Measurements from ENCODE around the gene ALDH8A1.

- TF ChIP-seq CBFB (IDR thresholded peaks at IDR 0.05; ENCODE audit: low read depth) (no peak), SREBF2 (IDR thresholded peaks at IDR 0.05; ENCODE audit: low read length) (no peak), MTA2 (IDR thresholded peaks at IDR 0.05; ENCODE audit: low read depth) (no peak), RELA (IDR thresholded peaks at IDR 0.05; ENCODE audit: borderline replicate concordance, partially characterized antibody) (no peak), MXI1 (IDR thresholded peaks at IDR 0.05; ENCODE audit: low read depth, low read length) (no peak), CTCF (IDR thresholded peaks at IDR 0.05 in 2 of 3, conservative IDR thresholded peaks at IDR 0.05 in 1 of 3; ENCODE audit: control insufficient read depth in 2 of 3, extremely low read depth in 1 of 3, insufficient read depth in 1 of 3, low read depth in 3 of 3, low read length in 3 of 3) (peak; percentile 71 to 80 (median 76)), ZZZ3 (IDR thresholded peaks at IDR 0.05; ENCODE audit: control insufficient read depth, insufficient read length, low read depth) (no peak), NBN (IDR thresholded peaks at IDR 0.05) (no peak), ZNF274 (IDR thresholded peaks at IDR 0.05; ENCODE audit: insufficient read depth, insufficient read length) (no peak), SPI1 (IDR thresholded peaks at IDR 0.05; ENCODE audit: borderline replicate concordance, insufficient read depth, low read depth, low read length) (no peak), BRCA1 (IDR thresholded peaks at IDR 0.05; ENCODE audit: low read depth, low read length) (no peak)
These were observed 67.4 kb downstream of the ALDH8A1 start for GRCh38 chr6:134882426-134883038.
